Amniotic stem cell (primary cell): Measurements from ENCODE around the gene TGFA.
"Not testable (repeated sequence)": the region's sequence is repeated elsewhere in the genome, so short reads cannot be mapped to it uniquely, and the experiment has no call there.

Source experiments
- DNase-seq: peaks from one replicate; lab custom pipeline; 2025; lab: John Stamatoyannopoulos, UW

TGFA gene

DNA sequence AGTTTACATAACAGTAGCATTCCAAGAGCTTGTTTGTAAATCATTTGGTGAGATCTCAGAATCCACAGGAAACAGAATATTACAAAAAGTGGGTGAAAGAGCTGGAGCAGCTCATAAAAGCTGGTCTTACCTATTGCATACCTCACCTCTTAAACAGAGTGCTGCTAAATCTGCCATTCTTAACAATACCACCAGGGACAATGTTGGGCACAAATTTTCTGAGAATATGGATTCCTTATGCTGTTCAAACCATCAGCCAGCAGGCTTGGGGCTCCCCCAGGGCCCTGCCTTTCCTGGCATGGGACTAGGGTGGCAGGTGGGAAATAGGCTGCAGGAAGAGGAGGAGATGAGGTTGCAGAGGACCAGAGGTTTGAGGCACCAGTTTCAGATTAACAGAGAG is 55.6 kb downstream of the TGFA start:
- DNase-seq: no peak

DNA sequence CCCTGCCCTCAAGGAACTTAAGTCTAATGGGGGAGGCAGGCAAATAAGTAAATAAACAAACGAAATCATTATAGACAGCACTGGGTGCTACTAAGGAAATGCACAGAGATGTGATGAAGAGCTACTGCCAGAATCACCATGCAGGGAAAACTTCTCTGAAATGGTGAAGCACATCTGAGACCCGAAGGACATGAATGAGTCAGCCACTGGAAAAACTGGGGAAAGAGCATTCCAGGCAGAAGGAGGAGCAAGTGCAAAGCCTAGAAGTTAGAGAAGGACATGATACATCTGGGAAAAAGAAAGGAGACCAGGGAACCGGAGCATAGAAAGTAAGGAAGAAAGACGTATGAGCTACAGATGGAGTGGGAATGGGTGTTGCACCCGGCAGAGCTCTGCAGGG is 56.8 kb downstream of the TGFA start:
- DNase-seq: no peak

DNA sequence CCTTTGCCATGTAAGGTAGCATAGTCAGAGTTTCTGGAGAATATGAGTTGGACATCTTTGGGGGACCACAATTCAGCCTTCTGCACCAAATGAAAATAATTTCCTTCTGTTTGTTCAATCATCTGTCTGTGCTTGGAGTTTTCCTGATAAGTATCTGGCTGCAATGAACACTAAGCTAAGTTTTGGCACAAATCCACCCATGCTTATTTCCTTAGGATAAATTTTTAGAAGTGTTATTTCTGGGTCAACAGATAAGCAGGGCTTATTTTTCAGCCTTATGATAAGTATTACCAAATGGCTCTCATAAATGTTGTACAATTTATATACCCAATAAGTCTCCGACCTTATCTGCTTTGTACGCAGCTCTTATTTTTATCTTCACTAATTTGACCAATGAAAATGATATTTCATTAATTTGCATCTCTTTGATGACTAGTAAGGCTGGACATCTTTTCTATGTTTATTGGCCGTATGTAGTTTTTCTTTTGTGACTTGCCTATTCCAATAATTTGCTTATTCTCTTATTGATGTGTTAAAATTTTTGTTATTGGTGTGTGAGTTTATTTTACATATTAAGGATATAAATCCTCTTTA is 59.2 kb downstream of the TGFA start:
- no peak for DNase-seq

DNA sequence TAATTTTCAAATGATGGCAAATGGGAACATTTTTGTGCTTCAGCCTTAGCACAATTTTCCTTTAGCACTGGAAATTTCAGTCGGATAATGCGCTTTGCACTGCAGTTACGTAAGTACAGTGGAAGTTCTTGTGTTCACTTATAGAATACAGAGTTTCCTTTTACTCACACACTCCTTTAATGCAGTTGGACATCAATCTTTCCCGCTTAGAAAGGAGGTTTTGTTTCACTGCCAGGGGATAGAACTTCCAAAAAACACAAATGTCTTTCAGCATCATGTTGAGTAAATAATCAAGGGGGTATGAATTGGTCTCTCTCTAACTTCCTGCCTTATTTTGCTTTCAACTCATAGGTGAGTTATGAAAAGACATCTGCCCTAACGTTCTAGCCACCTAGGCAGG is 63.2 kb downstream of the TGFA start:
- DNase-seq: no peak

DNA sequence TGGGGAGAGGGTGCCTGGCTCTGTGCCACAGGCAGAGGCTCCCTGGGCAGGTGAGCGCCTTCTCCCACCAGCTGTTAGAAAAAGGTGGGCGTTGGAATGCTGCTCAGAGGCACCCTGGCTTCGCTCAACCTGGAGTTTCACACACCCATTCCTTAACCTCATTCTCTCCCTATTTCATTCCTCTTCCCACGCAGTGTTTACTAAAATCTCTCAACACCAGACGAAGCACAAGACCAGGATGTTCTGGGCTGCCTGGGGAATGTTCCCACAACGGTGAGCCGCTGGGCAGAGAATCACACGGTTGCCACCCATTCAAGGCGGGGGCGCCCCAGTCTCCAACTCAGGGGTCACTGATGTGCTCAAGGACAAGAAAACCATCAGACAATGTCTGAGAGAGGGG is 64.5 kb downstream of the TGFA start:
- no peak for DNase-seq

DNA sequence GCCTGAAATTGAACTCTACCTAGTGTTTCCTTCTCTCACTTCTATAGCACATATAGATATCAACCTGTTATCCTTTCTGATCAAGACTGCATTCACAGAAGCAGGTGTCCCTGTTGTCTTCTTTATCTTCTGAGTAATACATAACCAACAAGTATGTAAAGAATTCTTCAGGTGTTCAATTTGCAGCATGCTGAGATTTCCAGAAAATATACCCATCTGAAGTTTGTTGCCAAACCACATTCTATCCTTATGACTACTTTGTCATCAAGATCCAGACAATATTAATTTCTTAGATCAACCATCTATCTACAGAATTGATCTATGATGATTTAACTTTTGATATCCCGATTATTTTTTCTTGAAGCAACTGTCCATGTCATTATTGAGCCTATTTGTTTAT is 69.5 kb downstream of the TGFA start:
- DNase-seq: no peak

DNA sequence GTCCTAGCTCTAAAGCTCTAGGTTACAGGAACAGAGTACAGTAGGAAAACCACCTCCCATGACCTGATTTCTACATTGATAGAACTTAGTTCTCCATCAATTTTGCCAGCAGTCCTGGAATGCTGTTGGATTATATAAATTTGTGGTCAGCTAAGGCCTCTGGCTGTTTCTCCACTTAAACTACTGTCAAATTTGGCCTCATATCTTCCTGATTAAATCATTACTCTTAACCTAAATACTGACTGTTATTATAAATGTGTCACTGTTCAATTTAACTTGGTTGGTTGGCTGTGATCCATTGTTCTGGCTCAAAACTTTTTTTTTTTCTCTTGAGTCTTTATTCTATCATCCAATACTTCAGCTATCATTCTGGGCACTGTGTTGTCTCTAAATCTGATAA is 71.2 kb downstream of the TGFA start:
- no peak for DNase-seq

DNA sequence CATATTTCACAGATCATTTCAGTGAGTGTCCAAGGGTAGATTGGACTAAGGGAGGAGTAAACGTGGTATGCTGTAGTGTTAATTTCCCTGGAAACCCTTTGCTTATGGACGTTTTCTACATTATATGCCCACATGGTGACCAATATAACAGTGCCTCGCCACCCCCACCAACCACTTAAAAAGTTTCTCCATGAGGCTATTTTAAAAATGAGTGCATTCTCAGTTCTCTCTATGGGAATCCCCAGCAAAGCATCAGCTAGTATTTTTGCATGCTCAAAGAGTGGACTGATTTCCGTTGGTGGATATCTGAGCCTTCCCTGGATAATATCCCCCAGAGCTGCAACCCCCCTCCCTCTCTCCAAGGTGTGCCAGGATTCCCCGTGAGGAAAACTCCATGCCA is 73.2 kb downstream of the TGFA start:
- no peak for DNase-seq

DNA sequence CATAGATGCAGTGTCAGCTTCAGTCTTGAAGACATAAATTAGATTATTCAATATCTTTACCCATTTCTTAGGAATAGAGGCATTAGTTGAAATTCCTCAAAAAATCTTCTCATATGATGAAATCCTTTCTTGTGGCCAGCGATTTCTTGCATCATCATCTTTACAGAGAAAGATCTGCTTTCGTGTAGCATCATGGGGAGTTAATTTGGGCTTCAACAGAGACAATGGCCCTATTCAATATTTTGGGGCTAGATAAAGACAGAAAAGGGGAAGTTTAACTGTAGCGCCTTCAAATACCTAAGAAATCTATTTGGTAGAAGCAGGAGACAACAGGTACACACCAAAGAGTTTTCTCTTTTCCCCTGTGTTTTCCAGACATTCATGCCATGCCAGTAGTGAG is 73.8 kb downstream of the TGFA start:
- no peak for DNase-seq

DNA sequence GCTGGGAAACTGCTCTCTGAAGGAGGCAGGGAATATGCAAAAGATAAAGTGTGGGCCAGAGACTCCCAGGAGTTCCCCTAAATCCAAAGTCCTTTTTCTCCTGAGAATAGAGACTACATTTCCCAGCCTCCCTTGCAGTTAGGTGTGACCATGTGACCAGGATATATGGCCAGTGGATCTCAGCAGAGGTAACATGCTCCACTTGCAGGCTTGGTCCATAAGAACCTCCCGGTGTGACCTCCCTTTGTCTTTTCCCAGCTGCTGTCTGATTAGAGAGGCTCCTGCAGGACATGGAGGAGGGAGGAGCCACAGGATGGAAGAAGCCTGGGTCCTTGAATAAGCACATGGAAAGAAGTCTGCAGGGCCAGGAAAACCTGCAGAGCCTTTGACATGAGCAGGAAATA is 76.2 kb downstream of the TGFA start:
- DNase-seq: no peak

DNA sequence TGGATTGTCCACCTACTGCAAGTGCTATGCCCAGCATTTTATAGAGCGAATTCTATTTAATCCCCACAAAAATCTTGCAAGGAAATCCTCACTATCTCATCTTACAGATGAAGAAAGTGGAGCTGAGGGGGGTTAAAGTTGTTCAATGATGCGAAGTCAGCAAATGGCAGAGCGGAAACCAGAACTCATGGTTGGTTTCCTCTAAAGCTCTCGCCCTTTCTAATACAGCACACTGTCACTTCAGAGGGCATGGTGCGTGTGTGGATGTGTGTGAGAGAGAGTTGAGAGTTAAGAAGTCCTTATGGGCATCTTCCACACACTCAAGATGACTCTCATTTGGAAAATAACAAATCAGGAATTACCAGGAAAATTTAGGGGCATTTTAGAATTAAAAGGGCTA is 78.4 kb downstream of the TGFA start:
- DNase-seq: no peak

DNA sequence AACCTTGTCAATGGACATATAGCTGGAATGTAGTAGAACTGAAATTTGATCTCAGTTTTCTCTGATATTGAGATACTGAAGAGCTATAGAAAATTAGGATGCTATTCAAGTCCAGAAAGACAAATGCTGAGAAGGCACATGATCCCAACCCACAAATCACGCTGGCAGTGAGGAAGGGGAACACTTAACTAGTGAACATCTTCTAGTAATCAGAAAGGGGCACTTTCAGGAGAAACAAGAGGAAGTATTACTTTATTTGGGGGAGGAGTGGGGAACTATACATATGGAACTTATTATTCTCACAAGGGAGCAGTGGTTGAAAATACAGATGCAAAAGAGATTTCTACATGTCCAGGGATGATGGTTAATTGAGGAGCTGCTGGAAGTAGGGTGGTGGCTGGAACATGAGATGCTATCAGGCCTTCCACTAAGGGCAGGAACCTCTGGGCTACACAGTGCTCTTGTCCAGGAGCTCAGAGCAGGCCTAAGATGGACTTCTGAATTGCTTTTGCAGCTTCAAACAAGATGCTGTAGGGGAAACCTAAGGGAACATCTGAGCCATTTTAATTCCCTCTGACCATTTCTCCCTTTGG is 79.3 kb downstream of the TGFA start:
- DNase-seq: no peak

DNA sequence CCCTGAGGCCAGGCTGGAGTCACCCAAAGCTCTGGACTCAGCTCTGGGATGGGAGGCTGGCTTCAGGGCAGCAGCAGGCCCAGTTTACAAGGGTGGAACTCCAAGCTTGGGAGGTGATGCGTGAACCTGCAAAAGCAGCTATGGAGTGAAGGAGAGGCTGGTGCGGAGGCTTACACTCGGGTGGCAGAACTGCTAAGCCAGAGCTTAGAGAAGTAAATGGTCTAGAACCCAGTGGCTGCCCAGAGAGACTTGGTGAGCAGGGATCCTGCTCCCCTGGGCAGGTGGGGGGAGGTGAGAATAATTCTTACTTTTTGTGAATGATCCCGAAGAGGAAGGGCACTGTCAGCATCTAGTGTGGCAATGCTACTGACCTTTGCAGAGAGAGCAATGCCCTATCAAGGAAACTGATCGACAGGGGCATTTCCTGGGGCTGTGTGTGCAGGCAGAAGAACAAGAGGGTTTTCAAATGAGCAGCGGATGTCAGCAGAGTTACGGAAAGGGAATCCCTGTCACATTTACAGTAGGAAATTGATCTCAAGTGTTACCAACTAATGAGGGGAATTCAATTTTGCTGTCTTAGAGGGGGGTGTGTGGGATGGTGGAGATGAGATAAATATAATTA is 80.4 kb downstream of the TGFA start:
- DNase-seq: no peak

DNA sequence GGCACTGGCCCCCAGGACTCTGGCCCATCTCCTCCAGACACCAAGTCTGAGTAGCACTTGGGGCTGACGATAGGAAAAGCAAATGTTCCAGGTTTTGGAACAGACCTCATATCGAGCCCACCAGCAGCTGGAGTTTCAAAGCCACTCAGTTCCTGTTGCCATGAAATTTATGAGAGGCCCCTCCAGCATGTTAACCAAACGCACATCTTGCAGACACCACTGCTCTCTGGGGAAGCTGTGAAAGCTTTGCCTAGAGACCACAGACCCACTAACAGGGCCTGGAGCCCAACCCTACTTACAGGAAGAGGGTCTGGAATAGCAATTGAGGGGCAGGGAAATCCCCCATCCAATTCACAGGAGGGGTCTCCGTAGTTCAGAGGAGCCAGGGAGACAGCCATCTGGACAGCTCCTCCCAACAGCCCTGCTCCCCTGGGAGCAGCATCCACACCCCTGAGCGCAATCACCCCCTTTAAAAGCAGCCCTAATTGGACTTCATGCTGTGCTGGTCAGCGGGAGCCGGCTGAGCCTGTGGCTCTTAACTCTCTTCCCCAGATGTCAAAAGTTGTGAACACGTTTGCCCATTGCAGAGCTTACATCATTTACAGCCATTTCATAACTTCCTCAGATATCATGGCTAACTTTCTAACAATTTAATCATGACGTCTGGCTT is 81.3 kb downstream of the TGFA start:
- DNase-seq: no peak

DNA sequence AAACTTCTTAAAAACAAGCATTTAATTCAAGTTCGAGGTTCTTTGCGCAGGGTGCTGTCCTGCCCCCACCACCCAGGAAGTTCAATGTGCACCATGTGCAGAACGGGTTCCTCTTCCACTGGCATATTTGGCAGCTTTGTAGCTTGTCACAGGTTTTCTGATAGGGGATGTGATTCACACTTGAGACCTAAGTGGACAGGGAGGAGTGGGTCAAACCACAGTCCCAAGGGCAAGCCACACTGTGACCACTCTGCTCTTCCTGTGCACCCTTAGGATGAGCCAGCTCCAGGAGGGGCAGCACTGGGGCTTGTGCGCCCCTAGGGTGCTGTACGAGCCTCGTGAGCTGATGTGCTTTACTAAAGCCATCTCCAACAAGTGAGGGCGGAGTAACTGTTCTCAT is 82.5 kb downstream of the TGFA start:
- DNase-seq: no peak

DNA sequence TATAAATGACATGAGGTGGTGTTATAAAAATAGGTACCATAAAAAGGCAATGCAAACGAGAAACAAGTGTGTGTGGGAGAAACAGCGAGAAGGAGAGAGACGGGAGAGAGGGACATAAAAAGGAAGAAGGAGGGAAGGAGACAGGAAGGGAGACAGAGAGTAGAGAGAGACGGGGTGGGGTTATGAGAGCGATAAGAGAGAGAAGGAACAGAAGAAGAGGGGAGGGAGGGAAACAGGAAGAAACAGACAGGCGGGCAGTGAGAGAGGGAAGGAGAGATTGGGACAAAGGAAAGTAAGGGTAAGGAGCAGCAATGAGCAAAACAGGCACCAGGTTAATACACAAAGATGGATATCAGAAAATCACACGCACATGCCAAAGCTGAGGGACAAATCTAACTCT is 83.7 kb downstream of the TGFA start:
- DNase-seq: no peak

DNA sequence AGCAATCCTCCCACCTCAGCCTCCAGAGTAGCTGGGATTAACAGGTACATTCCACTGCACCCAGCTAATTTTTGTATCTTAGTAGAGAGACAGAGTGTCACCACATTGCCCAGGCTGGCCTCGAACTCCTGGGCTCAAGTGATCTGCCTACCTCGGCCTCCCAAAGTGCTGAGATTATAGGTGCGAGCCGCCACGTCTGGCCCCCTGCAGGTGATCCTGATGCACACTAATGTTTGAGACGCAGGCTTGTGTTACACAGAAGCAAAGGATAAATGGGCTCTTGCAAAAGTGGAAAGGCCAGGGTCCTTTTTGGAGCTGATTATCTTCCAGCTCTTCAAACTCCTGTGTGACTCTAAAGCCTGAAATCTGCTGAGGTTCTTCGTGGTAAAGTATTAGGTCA is 84.2 kb downstream of the TGFA start:
- DNase-seq: no peak

DNA sequence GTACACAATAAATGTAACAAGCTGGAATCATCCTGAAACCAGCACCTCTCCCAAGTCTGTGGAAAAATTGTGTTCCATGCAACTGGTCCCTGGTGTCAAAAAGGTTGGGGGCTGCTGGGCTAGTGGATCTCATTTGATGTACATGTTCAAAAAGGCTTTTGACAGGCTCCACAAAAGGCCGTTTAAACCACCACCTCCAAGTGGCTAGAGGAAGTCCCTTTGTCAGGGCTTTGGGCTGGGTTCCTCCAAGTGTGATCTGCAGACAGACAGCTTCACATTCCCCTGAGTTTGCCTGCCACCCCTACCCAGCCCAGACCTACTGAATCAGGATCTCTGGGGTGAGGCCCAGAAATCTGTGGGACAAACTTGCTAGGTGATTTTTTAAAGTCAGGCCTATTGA is 84.7 kb downstream of the TGFA start:
- DNase-seq: no peak

DNA sequence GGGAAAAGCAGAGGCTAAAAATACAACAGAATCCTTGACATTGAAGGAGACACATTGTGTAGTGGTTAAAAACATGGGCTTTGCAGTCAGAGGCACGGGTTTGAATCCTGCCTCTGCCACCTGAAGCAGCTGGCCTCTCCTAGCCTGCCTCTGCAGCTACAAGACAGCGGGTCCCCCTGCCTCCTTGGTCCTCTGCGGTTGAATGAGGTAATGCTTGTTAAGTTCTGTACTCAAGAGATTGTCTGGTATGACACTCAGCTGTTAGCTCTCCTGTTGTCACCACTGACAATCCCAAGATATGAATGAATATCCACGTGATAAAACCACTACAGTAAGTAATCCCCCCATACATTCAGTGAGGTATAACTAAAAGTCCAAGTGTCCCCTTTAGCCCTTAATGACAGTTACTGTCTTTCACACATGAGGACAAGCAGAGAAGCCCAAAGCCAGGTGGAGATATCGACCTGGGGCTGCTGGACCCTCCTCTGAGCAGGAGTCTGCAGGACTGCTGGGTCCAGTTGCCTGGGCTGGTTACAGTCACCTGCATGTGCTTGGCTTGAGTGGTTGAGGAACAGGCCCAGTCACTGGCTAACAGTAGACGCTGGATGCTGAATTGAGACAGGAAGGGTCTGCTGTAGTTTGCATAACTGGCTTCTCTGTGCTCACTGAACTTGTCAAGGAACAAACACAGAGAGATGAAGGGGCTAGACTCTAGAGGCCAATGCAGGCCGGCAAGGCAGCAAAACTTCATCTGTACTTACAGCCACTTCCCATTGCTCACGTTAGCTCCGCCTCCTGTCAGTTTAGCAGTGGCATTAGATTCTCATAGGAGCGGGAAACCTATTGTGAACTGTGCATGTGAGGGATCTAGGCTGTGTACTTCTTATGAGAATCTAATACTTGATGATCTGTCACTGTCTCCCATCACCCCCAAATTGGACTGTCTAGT is 85.5 kb downstream of the TGFA start:
- no peak for DNase-seq

DNA sequence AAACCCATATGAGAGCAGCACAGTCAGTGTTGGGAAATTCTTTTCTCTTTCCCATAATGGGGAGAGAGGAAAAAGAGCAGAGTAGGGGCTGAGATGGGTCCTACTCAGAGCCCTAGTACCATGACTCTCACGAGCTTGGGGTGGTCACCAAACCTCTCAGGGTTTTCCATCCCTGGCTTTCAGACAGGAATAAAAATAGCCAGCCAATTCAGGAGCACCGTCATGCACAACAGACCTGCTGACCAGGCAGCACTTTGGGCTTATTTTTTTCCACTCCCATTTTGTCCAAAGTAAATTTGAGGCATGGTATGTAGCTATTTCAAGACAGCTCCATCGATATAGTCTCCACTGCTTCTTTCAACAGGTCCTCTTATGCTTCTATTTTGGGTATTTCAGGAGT is 86.4 kb downstream of the TGFA start:
- DNase-seq: no peak

DNA sequence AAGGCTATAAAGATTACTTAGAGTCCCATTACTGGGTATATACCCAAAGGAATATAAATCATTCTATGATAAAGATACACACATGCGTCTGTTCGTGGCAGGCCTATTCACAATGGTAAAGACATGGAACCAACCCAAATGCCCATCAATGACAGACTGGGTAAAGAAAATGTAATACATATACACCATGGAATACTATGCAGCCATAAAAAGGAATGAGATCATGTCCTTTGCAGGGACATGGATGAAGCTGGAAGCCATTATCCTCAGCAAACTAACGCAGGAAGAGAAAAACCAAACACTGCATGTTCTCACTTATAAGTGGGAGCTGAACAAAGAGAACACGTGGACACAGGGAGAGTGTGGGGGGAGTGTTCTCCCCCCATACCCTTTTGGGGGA is 87.0 kb downstream of the TGFA start:
- DNase-seq: not testable (repeated sequence)

DNA sequence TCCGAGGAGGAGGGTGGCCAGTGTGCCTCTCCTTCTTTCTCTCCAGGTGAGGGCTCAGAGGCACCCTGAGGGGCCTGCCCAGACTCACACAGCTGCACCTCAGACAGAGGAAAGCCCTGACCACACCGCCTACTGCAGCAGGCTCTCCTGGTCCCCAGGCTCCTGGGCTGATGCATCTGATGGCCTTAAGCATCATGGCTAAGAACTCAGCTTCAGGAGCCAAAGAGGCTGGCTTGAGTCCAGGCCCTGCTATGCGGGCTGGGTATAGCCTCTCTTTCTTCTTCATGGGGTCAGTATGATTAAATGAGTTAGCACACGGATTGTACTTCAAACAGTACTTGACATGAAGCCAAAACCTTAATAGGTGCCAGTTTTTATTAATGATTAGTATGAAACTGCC is 89.6 kb downstream of the TGFA start:
- no peak for DNase-seq
